ENCODE data around the gene CAMK2B. TPM values are rescaled to one million over a fixed set of nuclear protein-coding genes. Genes with fewer than 3 reads are reported as not detected.

CAMK2B gene
- polyA plus RNA-seq, 3 donors = 0.13 TPM; not detected in 2

- Mint-ChIP-seq H3K9me3 (no peaks in the 10 kb centered on the region), H3K36me3 (no peaks in the 10 kb centered on the region), H3K4me1 (peaks cover 5% of the 10 kb centered on the region), H3K4me3 (no peak overlapping the region), H3K27me3 (ENCODE audit: low read depth in 3 of 3) (peaks cover 0 to 3% (median 3%) of the 10 kb centered on the region in 3 donors), H3K27ac (no peak overlapping the region)
- no peaks in the 10 kb centered on the region for H3K27me3 ChIP-seq (ENCODE audit: control insufficient read depth in 2 of 2, insufficient read depth in 2 of 2, low read length in 2 of 2)
- H3K27ac ChIP-seq (ENCODE audit: low read depth in 1 of 2, low read length in 2 of 2) = no peak overlapping the region
- peaks cover 0 to 3% of the 10 kb centered on the region in 2 donors for H3K4me1 ChIP-seq (ENCODE audit: control insufficient read depth in 1 of 2, insufficient read depth in 2 of 2, low read length in 2 of 2)
- H3K4me3 ChIP-seq (replicated peaks in 1 of 3; ENCODE audit: low read depth in 2 of 3, low read length in 3 of 3) = no peak overlapping the region
- no peak for TF ChIP-seq CTCF (IDR thresholded peaks at IDR 0.05)
- H3K4me2 ChIP-seq (replicated peaks; ENCODE audit: extremely low read depth, low read length, poor library complexity, severe bottlenecking) = no peak overlapping the region
- H4K20me1 ChIP-seq (ENCODE audit: insufficient read depth, low read length) = no peaks in the 10 kb centered on the region
- intact Hi-C loops (cut with micrococcal nuclease) = loop anchor here in 1 of 2 donors (5.0 kb wide), 1 partner anchor 240 kb away; no protein-coding TSS in a partner anchor
- no peaks in the 10 kb centered on the region for H3K36me3 ChIP-seq (replicated peaks in 1 of 2; ENCODE audit: control insufficient read depth in 1 of 2, insufficient read depth in 2 of 2, low read length in 2 of 2)
- no peak for DNase-seq
- H3K79me2 ChIP-seq (ENCODE audit: insufficient read depth, low read length) = no peaks in the 10 kb centered on the region
- no peak overlapping the region for H2AFZ ChIP-seq (ENCODE audit: insufficient read depth, low read depth, low read length, poor library complexity, severe bottlenecking)
- H3K9ac ChIP-seq (ENCODE audit: insufficient read depth, low read length, poor library complexity, severe bottlenecking) = no peak overlapping the region
- H3K9me3 ChIP-seq (replicated peaks in 1 of 2; ENCODE audit: control insufficient read depth in 1 of 2, insufficient read depth in 1 of 2, low read length in 2 of 2) = no peaks in the 10 kb centered on the region
- WGBS (ENCODE audit: insufficient coverage) = 93% methylated on average over 10 of the region's 10 CpGs
Measured at GRCh38 chr7:44237696-44238095, 87.7 kb downstream of the CAMK2B start.

- intact Hi-C loops (cut with micrococcal nuclease) = loop anchor here in 1 of 2 donors (5.0 kb wide), 1 partner anchor 241 kb away; no protein-coding TSS in a partner anchor
- peaks cover 5% of the 10 kb centered on the region for H3K4me1 Mint-ChIP-seq
- H3K27ac Mint-ChIP-seq = no peak overlapping the region
- Histone ChIP-seq H3K4me2 (replicated peaks; ENCODE audit: extremely low read depth, low read length, poor library complexity, severe bottlenecking) (no peak overlapping the region), H4K20me1 (ENCODE audit: insufficient read depth, low read length) (no peaks in the 10 kb centered on the region), H3K27me3 (ENCODE audit: control insufficient read depth in 2 of 2, insufficient read depth in 2 of 2, low read length in 2 of 2) (no peaks in the 10 kb centered on the region), H3K79me2 (ENCODE audit: insufficient read depth, low read length) (no peaks in the 10 kb centered on the region), H2AFZ (ENCODE audit: insufficient read depth, low read depth, low read length, poor library complexity, severe bottlenecking) (no peak overlapping the region), H3K9ac (ENCODE audit: insufficient read depth, low read length, poor library complexity, severe bottlenecking) (no peak overlapping the region), H3K9me3 (replicated peaks in 1 of 2; ENCODE audit: control insufficient read depth in 1 of 2, insufficient read depth in 1 of 2, low read length in 2 of 2) (no peaks in the 10 kb centered on the region), H3K4me1 (ENCODE audit: control insufficient read depth in 1 of 2, insufficient read depth in 2 of 2, low read length in 2 of 2) (peaks cover 0 to 3% of the 10 kb centered on the region in 2 donors), H3K27ac (ENCODE audit: low read depth in 1 of 2, low read length in 2 of 2) (no peak overlapping the region), H3K4me3 (replicated peaks in 1 of 3; ENCODE audit: low read depth in 2 of 3, low read length in 3 of 3) (no peak overlapping the region), H3K36me3 (replicated peaks in 1 of 2; ENCODE audit: control insufficient read depth in 1 of 2, insufficient read depth in 2 of 2, low read length in 2 of 2) (no peaks in the 10 kb centered on the region)
- no peaks in the 10 kb centered on the region for H3K36me3 Mint-ChIP-seq
- 72% methylated on average over 3 of the region's 4 CpGs for whole genome bisulfite sequencing (ENCODE audit: insufficient coverage)
- peaks cover 0 to 3% (median 2%) of the 10 kb centered on the region in 3 donors for H3K27me3 Mint-ChIP-seq (ENCODE audit: low read depth in 3 of 3)
- no peak for DNase-seq
- H3K4me3 Mint-ChIP-seq = no peak overlapping the region
- TF ChIP-seq CTCF (IDR thresholded peaks at IDR 0.05) = no peak
- no peaks in the 10 kb centered on the region for H3K9me3 Mint-ChIP-seq
Measured at GRCh38 chr7:44236333-44236728, 89.1 kb downstream of the CAMK2B start.

Measured in CD14-positive monocyte (primary cell).